GM12873 (cell line): Measurements from ENCODE around the gene NHLH1.

Experiments used
- TF ChIP-seq, protein P1 (sequence below): IDR thresholded peaks from 2 replicates; pipeline ENCODE4 v1.5.1; 2012; ENCODE audit warnings: low read depth, mild to moderate bottlenecking, moderate library complexity, low read length, control low read depth; ENCODE audit not compliant: insufficient read depth; ENCODE audit errors: missing control alignments

NHLH1 gene

DNA sequence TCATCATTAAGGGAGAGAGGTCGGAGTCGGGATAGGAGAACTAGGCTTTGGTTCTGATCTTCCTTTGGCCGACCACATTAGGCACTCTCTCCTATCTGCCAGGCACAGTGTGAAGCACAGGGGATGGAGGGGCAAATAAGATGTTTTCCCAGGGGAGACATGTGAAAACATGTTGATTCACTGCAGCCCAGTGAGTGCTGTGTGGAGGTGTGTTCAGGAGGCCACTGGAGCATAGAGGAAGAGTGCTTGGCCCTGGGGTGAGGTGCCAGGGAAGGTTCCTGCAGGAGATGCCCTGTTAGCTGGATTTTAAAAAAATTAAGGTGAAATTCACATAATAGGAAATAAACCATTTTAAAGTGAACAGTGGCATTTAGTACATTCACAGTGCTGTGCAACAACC is 37.2 kb downstream of the NHLH1 start:
- TF ChIP-seq, protein P1, sequence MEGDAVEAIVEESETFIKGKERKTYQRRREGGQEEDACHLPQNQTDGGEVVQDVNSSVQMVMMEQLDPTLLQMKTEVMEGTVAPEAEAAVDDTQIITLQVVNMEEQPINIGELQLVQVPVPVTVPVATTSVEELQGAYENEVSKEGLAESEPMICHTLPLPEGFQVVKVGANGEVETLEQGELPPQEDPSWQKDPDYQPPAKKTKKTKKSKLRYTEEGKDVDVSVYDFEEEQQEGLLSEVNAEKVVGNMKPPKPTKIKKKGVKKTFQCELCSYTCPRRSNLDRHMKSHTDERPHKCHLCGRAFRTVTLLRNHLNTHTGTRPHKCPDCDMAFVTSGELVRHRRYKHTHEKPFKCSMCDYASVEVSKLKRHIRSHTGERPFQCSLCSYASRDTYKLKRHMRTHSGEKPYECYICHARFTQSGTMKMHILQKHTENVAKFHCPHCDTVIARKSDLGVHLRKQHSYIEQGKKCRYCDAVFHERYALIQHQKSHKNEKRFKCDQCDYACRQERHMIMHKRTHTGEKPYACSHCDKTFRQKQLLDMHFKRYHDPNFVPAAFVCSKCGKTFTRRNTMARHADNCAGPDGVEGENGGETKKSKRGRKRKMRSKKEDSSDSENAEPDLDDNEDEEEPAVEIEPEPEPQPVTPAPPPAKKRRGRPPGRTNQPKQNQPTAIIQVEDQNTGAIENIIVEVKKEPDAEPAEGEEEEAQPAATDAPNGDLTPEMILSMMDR = no peak

DNA sequence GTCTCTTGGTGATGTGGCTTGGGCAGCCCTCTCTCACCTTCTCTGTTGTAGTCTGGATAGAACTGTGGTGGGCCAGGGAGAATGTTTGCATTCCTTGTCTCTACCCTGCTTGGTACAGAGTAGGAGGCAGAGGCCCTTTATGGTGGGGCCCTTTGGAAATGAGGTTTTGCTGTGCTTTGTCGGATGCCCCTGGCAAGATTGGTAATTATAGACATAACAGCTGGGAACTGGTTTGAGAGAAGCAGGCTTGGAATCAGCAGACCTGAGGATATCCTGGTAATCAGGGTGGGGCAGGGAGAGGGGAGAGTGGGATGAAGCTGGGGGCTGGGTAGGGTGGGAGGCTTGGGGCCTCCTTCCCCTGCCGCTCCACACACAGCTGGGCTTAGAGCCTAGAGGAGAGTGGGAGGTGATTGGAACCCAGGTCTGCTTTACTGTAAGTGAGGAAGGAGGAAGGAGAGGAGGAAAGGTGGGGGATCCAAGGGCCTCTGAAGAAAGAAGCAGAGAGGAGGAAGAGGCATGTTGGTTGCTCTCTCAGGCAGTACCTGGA is 38.5 kb downstream of the NHLH1 start:
- TF ChIP-seq, protein P1 = no peak

DNA sequence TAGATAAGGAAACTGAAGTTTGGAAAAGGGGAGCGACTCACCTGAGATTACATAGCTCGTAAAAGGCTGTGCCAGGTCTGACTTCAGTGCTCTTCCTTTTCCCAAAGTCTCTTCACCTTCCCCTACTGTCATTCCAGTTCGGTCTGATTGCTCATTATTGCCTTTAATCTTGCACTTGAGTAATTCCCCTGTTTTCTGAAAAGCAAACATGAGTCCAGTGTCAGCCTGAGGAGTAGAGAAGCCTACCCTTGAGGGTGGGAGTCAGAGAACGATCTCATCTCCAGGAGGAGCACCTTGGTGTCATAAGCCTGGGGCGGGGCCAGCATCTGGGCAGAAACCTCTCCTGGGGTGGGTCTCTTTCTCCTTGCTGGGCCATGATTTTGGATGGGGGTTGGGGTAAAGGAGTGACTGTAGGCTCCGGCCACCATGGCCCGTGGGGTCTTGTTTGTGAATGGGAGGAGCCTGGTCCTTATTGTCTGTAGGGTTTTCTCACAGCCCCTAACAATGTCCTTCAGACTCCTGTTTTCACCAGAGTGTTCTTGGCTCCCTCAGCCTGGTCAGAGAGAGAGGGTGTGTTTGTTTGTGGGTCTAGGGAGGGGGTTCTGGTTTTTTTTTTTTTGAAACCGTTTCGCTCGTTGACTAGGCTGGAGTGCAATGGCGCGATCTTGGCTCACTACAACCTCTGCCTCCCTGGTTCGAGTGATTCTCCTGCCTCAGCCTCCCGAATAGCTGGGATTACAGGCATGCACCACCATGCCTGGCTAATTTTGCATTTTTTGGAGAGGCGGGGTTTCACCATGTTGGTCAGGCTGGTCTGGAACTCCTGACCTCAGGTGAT is 39.5 kb downstream of the NHLH1 start:
- TF ChIP-seq, protein P1 = no peak

DNA sequence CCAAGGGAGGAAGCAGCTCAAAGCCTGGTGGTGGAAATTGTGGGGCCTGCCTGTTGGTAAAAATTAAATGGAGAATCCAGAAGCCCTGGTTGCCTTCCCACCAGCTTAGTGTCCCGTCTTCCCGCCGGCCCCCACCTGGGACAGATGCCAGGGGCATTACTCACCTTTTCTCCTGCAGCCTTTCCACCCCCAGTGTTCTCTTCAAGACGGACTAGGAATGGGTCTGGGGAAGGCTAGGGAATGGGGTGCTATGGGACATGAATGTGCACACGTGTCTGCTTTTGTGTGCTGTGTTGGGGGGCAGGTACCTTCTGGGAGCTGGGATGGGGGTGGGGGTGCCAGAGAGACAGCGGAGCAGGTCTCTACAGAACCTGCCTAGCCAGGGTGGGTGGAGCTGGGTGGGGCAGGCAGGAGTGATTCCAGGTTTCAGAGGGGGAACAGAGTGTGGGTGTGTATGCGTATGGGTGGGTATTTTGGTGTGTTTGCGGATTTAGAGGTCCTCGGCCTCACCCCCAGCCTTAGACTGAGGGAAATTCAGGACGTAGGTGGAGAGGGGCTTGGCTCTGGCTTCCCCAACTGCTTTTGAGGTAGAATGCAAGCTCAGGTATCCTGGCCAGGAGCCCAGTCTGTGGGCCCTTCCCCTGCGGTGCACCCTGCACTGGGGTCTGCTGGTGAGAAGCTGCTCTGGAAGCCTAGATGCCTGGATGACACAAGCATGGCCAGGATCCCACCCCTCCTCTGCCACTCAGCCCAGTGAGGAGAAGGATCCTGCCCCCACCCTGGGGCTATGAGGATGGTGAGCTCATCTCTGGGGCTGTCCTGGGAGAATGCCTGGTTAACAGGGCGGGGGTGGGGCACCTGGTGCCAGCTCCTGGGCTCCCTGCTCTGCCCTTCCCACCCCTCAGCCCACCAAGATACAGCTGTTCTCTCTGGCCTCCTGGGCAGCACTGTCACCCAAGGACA is 41.2 kb downstream of the NHLH1 start:
- TF ChIP-seq, protein P1 = no peak

DNA sequence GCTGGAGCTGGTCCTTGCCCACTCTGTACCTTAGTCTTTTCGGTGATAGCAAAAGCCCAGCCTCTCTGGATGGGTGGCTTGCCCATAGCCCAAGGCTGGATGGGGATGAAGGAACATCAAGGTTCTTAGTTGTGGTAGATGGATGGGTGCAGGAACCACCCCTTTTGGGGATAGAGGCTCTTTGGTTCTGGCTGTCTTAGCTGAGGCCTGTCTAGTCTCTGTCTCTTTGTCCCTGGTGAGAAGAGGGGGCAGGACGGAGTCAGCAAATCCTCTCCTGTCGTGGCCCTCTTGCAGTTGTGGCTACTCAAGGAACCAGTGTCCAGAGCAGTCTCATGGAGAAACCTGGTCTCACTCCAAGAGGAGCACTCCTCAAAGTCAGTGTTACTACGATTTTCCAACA is 42.0 kb downstream of the NHLH1 start:
- TF ChIP-seq, protein P1 = no peak

DNA sequence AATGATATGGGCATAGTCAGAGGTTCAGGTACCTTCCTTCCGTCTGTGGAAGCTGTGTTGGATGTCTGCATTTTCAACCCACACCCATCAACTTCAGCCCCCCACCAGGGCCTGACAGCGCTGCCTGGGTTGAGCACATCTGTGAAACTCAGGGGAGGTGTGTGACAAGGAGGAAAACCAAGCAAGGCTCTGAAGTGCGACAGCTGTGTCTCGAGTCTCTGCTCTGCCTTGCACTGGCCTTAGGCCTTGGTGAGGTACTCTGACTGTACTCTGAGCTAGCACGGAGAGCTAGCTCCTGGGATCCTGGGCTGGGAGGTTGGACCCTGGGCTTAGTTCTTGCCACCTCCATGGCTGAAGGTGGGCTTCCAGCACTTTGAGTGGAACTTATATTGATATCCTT is 42.6 kb downstream of the NHLH1 start:
- TF ChIP-seq, protein P1 = no peak
